Stimulated activated CD8-positive, alpha-beta memory T cell treated with anti-CD3 and anti-CD28 coated beads, Interleukin-2, amount 100 ng/mL, for 1 hour (primary cell): ENCODE data around the gene CLDN9.

ENCODE experiments used
- DNase-seq, 2 donors: peaks; one replicate each; pipeline ENCODE4 v3.0.0-alpha.2; 2020; ENCODE audit warnings: low read depth in 2 of 2

The CLDN9 gene

DNA sequence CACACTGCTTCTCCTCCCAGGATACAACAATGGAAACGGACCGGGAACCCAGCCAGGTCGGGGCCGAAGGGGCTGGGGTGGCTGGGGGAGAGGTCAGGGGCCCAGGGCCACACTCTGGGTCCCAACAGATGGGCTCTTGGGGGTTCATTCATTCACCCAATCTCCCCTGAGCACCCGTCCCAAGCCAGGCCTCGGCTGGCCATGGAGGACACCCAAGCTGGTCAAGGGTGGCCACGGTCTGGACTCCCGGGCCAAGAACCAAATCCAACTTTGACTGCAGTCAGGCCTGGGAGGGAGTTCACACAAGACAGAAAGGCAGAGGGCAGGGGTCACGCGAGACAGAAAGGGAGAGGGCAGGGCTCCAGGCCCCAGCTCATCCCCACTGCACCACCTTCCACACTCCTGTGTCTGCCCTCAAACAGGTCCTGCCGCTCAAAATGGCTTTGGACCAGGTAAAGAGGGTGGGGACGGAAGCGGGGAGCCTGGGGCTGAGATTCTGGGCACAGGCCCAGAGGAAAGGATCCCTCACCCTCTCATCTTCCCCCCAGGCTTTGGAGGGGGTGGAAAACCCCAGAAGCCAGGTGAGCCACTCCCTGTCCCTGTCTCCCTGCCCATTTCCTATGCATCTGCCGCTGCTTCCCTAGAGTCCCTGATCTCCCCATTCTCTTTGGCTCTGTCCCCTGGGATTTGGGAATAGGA, 20.2 kb upstream of the CLDN9 start:
- DNase-seq, result no peak

DNA sequence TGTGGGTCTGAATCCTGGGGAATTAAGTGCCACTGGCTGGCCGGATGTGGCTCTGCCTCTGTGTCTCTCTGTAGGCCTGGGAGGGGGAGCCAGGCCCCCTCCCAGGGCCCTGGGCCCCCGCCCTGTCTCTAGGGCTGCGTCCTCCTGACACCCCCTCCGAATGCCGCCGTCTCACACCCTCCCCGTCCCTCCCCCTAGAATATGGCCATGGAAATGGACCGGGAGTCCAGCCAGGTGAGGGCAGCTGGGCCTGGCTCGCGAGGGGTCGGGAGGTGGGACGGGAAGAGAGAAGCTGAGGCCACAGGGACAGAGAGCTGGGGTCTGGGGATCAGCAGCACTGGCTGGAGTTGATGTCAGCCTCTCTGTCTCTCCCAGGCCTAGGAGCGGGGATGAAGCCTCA, 16.4 kb upstream of the CLDN9 start:
- no peak for DNase-seq

DNA sequence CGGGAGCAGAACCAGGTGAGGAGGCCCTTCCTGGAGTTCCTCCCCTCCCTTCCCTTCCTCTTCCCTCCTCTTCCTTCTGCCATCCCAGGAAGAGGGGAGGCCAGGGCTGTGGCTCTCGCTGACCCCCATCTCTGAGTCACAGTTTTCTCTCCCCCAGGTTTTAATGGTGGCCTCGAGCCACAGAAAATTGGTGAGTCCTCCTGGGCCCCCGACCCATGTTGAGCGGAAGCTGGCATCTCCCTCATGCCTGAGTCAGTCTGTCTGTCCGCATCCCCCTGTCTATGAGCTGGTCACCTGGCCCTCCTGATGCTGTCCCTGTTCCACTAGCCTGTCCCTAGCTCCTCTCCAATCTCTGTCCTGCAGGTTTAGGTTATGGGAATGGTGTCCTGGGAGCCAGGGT, 12.8 kb upstream of the CLDN9 start:
- no peak for DNase-seq

DNA sequence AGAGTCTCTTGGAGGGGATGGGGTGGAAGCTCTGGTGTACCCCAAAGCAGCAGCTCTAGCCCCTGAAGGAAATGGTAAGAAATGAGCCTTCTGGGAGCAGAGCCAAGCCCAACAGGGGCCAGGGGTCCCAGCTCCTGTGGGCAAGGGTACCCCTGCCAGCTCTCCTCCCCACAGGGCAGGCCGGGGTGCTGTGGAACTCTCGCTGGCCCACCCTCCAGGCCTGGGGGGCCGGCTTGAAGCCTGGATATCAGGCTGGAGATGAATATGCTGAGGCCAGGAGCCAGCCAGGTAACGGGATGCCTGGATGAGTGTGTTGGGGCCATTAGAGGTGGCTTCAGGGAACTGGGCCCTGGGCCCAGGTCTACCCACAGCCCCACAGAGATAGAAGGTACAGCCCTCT, 12.2 kb upstream of the CLDN9 start:
- no peak for DNase-seq

DNA sequence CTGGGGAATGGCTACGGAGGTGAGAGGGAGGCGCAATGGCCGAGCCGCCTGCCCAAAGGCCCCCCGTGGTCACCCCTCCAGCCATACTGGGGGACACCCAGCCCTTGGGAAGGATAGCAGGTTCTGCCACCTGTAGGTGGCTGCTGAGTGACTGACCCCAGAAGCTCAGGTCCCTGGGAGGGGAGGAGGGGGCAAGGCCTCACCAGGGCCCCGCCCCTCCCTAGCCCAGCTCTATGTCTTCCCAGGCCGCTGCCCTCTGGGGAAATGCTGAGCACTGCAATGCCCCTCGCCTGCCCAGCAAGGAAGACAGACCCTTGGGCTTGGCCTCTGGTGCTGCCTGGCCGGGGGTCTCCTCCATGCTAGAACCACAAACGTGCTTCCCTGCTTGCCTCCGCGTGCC, 11.4 kb upstream of the CLDN9 start:
- DNase-seq, result no peak

DNA sequence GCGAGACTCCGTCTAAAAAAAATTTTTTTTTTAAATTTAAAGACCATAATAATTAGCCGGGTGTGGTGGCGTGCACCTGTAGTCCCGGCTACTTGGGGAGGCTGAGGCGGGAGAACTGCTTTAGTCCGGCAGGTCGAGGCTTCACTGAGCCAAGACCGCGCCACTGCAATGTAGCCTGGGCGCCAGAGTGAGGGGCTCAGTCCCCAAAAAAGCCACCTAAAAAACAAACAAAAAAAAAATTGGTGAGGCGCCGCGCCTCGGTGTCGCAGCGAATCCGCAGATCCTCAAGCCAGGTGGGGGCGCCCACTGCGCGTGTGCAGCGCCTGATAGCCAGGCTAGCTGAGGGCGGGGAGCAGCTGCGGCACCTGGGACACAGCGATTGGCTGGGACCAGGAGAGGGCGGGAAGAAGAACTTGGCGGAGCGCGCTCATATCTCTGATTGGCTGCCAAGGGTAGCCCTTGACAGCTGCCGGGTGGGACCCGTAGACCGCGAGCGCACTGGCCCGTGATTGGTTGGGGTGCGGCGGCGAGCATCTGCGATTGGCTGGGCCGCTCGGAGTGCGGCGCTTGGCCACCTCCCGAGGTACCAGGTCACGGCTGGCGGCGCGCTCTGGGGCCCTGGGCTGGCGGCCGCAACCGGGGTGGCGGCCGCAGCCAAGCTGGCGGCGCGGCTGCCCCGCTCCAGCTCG, 9.0 kb upstream of the CLDN9 start:
- peak; percentile 89 to 91 for DNase-seq

DNA sequence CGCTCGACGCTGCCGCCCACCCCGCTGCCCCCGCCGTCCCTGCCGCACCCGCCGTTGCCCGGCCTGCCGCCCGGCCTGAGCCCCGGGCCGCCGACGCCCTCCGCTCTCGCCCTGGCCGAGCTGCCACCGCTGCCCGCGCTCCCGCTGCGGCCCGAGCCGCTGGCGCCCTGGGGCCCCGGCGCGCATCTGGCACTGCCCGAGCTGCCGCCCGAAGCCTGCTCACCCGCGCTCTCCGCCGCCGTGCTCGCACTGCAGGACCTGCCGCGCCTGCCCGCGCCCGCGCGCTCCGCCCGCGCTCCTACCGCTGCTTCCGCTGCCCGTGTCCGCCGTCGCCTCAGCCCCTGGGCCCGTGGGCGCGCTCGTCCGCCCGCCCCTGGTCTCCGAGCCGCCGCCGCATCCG, 8.4 kb upstream of the CLDN9 start:
- no peak for DNase-seq

DNA sequence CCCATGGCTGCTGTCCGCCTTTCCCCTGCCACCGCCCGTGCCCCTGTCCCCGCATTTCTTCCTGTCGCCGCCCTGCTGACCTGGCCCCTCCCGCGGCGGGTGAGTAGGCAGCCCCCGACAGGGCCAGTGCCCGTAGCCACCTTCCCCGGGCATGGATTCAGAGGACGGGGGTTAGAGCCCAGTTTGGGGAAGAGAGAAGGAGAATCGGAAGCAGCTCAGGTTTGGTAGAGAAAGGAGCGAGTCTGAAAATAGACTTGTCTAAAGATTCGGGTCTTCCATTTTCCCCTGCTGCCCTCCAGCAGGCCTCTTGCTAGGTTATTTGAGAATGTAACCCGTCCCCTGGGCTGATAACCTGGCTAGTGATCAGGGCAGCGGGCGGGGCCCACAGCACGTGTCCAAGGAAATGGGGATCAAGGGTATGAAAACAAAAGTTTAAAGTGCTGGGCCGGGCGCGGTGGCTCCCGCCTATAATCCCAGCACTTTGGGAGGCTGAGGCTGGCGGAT, 7.9 kb upstream of the CLDN9 start:
- no peak for DNase-seq

DNA sequence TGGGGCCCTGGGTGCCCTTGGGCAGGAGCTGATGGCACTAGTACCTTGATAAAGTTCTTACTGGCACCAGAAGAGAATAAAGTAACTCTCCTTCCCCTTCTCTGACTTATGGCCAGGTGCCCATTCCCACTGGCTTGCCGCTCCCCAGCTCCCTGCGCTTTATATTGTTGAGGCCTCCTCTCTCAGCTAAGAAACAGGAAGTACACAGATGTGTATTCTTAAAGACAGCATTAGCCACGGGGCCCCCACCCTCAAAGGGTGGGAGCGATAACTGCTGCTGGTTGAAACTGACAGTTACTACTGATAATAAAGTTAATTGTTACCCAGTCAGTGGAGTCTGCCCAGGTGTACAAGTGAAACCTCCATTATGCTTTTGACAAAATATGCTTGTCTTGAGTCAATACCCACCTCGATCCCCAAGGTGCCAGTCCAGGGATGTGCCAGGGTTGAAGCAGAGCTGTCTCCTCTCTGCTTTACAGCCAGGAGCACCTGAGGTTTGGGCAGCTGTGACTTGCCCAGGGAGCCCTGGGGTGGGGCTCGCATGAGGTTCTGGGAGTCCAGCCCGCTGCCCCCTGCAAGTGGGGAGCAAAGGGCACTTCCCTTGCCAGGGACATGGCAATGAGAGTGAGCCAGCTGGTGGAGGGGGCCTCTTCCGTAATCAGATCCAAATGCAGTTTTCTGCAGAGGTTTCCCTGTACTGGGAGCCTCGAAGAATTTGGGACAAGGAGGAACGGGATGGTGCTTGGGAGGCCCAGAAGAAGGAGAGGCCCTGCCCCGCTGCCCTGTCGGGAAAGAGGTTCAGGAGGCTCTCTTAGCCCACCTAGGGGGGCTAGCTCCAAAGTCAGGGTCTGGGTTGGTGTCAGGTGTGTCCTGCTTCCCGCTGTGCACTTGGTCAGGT, 5.4 kb upstream of the CLDN9 start:
- no peak for DNase-seq

DNA sequence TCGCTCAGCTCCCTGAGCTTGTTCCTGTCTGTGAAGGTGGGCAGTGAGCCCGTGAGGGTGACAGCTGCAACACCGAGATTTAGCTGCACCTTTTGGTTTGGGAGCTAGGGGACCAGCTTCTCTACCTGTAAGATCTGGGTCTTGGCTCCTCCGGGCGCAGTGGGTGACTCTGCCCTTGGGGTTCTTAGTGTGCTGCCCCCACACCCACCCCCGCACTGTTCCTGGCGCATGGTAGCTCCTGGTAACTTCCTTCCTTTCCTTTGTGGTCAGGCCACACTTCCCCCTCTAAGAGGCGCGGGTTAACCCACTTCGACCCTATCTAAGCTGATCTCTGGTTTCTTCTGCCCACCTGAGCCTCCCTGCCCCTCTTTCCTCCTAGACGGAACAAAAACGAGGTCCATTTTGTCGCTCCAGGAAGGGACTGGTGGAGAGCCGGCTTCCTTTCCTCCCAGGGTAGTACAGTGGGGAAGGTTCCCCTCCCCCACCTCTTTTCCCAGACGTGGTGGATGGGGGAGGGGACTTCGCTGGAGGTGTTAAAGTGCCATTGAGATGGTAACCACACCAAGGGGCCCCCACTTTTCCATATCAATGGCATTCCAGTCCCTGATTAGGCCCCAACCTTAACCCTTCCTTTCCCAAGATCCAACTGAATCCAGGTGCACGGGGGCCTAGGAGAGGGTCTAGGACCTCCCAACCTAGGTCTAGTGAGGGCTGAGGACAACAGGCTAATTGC, 4.6 kb upstream of the CLDN9 start:
- DNase-seq, result no peak

DNA sequence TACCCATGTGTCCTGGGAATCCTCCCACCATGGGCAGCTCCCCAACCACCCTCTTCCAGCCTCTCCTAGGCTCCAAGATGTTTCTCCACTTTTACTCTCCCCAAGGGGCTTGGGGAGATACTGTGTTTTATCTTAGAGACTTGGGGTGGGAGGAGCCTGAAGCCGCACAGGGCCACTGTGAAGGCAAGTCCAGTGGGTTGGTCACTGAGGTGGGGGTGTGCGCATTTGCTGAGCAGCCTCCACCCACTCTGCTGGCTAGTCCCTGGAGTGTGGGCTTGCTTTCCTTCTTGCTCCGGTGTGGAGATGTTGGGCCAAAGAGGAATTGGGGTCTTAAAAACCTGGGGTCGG, 4.1 kb upstream of the CLDN9 start:
- DNase-seq, result no peak

DNA sequence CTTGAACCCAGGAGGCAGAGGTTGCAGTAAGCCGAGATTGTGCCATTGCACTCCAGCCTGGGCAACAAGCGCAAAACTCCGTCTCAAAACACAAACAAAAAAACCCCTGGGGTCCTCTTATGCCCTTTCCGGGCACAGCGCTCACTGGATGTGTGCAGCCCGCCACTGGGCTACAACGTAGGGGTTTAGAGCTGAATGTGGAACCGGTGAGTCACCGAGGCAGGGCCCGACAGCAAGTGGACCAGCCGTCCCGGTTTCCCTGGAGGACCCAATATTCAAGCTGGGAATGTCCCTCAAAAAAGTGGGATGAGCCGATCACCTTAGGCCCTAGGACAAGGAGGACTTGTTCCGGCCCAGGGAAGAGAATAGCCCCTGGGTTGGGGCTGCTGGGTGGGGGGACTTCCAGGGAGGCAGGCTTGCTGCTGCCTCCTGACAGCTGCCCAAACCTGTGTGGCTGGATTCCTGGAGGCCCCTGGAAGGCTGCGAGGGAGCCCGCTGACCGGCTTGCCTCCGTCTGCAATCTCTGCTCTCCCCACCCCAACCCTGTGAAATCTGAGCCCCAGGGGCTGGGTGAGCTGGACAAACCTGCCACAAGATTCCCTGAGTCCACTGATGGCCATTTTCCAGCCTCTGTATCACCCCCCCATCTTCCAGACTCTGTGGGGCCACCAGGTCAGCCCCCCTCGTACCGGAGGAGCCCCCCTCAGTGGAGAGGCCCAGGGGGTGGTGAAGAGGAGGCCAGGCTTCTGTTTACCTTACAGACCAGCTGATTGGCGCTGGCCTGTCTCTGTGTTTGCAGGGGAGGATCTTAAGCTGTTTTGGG, 2.9 kb upstream of the CLDN9 start:
- no peak for DNase-seq

DNA sequence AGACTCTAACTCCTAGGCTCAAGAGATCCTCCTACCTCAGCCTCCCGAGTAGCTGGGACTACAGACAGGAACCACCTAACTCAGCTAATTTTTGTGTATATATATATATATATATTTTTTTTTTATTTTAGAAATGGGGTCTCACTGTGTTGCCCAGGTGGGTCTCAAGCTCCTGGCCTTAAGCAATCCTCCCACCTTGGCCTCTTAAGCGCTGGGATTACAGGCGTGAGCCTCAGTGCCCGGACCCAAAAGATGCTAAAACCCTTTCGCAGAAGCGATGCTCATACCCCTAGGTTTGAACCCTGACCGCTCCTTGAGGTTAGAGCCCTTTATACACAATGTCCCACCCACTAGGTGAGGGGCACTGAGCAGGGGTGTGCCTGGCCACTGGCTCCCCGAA, 2.2 kb upstream of the CLDN9 start:
- no peak for DNase-seq

DNA sequence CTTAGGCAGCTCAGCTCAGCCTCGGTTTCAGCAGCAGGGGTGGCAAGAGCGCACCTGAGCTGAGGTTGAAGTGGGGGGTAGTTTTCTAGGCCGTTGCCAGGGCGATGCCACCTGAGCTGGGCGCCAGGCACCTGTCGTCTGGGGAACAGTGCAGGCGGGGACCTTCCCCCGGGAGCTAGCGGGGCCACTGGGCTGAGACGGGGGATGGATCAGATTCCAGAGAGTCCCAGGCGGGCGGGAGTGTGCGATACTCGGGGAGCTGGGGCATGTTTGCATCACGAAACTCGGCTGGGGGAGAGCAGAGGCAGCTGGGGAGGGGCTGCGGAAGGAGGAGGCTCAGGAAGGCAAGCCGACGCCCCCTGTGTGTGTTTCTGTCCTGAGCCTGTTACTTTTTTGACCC, 477 bp upstream of the CLDN9 start:
- DNase-seq, result no peak

DNA sequence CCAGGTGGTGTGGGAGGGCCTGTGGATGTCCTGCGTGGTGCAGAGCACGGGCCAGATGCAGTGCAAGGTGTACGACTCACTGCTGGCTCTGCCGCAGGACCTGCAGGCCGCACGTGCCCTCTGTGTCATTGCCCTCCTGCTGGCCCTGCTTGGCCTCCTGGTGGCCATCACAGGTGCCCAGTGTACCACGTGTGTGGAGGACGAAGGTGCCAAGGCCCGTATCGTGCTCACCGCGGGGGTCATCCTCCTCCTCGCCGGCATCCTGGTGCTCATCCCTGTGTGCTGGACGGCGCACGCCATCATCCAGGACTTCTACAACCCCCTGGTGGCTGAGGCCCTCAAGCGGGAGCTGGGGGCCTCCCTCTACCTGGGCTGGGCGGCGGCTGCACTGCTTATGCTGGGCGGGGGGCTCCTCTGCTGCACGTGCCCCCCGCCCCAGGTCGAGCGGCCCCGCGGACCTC, 798 bp downstream of the CLDN9 start:
- no peak for DNase-seq

DNA sequence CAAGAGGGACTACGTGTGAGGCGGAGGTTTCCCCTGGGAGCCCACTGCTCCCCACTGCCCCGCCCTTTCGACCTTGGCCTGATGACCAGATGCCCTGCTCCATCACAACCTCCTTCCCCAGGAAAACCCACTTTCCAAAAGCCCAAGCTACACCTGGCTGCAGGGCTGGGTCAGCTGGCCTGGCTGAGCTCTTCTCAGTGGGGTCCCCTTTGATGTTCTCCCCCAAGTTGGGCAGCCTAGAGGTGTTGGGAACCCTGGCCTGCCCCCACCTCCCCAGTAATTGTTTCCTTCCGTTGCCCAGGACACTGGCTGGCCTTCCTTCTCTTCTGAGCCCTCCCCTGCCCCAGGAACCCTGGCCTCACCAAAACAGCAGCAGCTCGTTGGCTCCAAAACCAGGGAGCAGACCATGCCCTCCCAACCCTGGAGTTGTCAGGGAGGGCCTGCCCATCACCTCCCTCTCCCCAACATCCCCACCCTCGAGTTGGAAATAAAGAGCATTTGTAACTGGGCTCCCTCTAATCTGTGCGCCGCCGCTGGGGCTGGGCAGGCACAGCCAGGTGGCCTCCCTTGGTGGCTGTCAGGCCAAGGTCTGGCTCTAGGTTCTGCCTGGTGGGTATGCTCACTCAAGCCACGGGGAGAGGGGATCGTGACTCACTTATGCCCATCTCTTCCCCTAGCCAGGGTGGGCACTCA, 1.4 kb downstream of the CLDN9 start:
- DNase-seq, result no peak

DNA sequence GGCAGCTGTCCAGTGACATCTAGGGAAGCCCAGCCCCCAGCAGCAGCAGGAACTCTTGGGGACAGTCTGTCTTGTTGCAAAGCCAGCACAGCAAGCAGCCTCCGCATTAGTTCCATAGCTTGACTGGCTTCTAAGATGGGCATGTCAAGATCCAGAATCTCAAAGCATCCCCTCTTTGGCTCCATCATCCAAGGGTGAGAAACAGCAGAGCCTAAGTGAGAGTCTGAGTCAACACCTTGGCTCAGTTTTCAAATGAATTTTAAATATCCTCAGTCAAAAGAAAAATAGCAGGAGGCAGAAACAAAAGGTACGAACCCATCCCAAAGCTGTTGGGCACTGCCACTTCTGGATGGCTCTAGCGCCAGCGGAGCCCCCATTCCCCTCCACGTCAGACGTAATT, 2.2 kb downstream of the CLDN9 start:
- DNase-seq, result no peak

DNA sequence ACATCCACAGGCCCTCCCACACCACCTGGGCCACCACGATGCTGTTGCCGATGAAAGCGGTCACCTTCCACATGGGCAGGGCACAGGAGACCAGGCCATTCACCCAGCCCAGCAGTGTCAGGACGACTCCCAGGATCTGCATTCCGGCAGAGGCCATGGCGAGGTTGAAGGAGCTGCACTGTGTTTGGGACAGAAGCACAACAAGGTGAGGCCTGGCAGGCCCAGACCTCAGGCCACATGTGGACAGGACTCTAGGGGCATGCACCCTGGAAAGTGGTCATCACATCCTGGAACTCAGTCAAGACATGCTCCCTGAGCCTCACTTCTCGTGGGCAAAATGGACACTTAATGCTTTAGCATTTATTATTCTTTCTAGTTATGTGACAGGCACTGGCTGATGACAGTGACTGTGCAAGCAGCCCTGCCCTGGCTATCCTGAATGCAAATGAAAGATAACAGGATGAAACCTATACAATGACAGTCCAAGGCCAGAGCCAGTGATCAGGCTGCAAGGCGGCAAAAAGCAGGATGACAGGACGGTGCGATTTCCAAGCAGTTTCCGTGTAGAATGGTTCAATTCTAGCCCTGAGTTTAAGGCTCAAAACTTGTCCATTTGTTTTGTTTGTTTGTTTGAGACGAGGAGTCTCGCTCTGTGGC, 3.3 kb downstream of the CLDN9 start:
- DNase-seq, result no peak

DNA sequence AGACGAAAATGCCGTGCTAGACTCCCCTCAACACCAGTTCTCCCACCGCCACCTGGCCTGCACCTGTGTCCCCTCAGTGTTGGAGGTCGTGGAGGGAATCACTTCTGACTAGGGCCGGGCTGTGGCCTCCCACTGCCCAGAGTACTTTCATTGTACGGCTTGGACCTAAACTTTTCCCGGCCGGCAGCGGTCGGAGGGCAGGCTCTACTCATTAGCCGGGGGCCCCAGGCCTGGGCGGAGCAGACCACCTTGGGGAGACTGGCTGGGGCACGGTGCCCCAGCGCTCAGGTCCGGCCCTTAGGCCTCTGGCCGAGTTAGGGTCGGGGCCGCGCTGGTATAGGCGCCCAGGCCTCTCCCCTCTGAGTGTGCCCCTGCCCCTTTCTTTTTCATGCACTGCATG, 4.6 kb downstream of the CLDN9 start:
- DNase-seq, result no peak
